HepG2 (cell line): Measurements from ENCODE around the gene TTC32. TPM values are rescaled to one million over a fixed set of nuclear protein-coding genes. Genes with fewer than 3 reads are reported as not detected.

Experiments used
- ETV5 ChIP-seq: IDR thresholded peaks from 2 replicates; pipeline ENCODE4 v1.6.1; 2018; ENCODE audit warnings: missing biosample characterization, missing genetic modification reagents, inconsistent platforms, borderline replicate concordance
- FOXK1 ChIP-seq: sonication (generic); formaldehyde crosslinking; IDR thresholded peaks from 2 replicates; pipeline ENCODE4 v1.4.0; 2020; ENCODE audit warnings: low read depth, missing genetic modification reagents, borderline replicate concordance
- KLF13 ChIP-seq: sonication (generic); formaldehyde crosslinking; IDR thresholded peaks from 2 replicates; pipeline ENCODE4 v1.4.0; 2020; ENCODE audit warnings: mild to moderate bottlenecking, missing genetic modification reagents
- MAZ ChIP-seq, 2 experiments: sonication (generic) in 1 of 2; formaldehyde crosslinking in 1 of 2; IDR thresholded peaks; 2 replicates each; pipeline versions ENCODE4 v1.5.0 to v1.6.1; 2012 to 2020; ENCODE audit warnings: low read depth in 2 of 2, mild to moderate bottlenecking in 2 of 2, borderline replicate concordance in 1 of 2, improper control_type of control experiment in 1 of 2, low read length in 1 of 2, missing genetic modification reagents in 1 of 2, moderate library complexity in 1 of 2
- PAF1 ChIP-seq: IDR thresholded peaks from 2 replicates; pipeline ENCODE4 v1.6.1; 2016; ENCODE audit warnings: missing genetic modification reagents, missing compliant biosample characterization
- PRDM15 ChIP-seq: sonication (generic); formaldehyde crosslinking; IDR thresholded peaks from 2 replicates; pipeline ENCODE4 v1.4.0; 2020; ENCODE audit warnings: missing genetic modification reagents
- REPIN1 ChIP-seq: sonication (generic); formaldehyde crosslinking; IDR thresholded peaks from 2 replicates; pipeline ENCODE4 v1.8.0; 2022; ENCODE audit warnings: missing genetic modification reagents, low read depth, mild to moderate bottlenecking, borderline replicate concordance
- ZFX ChIP-seq: sonication (generic); formaldehyde crosslinking; IDR thresholded peaks from 2 replicates; pipeline ENCODE4 v1.4.0; 2020; ENCODE audit warnings: mild to moderate bottlenecking, low read depth, missing genetic modification reagents, moderate library complexity
- ZNF274 ChIP-seq: sonication (generic); formaldehyde crosslinking; IDR thresholded peaks from 2 replicates; pipeline ENCODE4 v1.5.1; 2020; ENCODE audit warnings: mild to moderate bottlenecking, missing genetic modification reagents
- ZNF350 ChIP-seq: sonication (generic); formaldehyde crosslinking; IDR thresholded peaks from 2 replicates; pipeline ENCODE4 v1.4.0; 2020; ENCODE audit warnings: mild to moderate bottlenecking, low read depth, missing genetic modification reagents, borderline replicate concordance
- ZNF83 ChIP-seq: sonication (generic); formaldehyde crosslinking; IDR thresholded peaks from 2 replicates; pipeline ENCODE4 v1.4.0; 2020; ENCODE audit warnings: missing genetic modification reagents, mild to moderate bottlenecking, borderline replicate concordance
- polyA plus RNA-seq, 8 experiments: library from polyadenylated mRNA; depleted of rRNA in 3 of 8; stranded (reverse) in 7 of 8; unstranded in 1 of 8; fragments of >200 nt; fragmentation: Illumina TruSeq in 4 of 8; extraction: Trizol in 4 of 8; gene quantifications; 2 replicates each; pipeline versions ENCODE4 v1.2.1 to v1.2.3, GENCODE V29; 2011 to 2016; ENCODE audit warnings: low read depth in 4 of 8, missing spikeins in 1 of 8, mixed read lengths in 1 of 8; ENCODE audit not compliant: insufficient read depth in 1 of 8
- total RNA-seq, 5 experiments: library from RNA; depleted of rRNA; stranded (reverse); fragments of >200 nt; fragmentation: Illumina TruSeq; extraction: Trizol; gene quantifications; 2 replicates each; pipeline ENCODE4 v1.2.3, GENCODE V29; 2016; ENCODE audit warnings: low read depth in 1 of 5
- TF ChIP-seq, protein P1 (sequence below): sonication (generic); formaldehyde crosslinking; IDR thresholded peaks from 2 replicates; pipeline ENCODE4 v1.9.0; 2022; ENCODE audit warnings: missing genetic modification reagents, mild to moderate bottlenecking, borderline replicate concordance
- TF ChIP-seq, protein P2 (sequence below): sonication (generic); formaldehyde crosslinking; IDR thresholded peaks from 2 replicates; pipeline ENCODE4 v1.5.0; 2020; ENCODE audit warnings: mild to moderate bottlenecking, missing genetic modification reagents, borderline replicate concordance
- TF ChIP-seq, protein P3 (sequence below), 2 experiments: sonication (generic) in 1 of 2; formaldehyde crosslinking in 1 of 2; IDR thresholded peaks; 2 replicates each; pipeline versions ENCODE4 v1.5.1 to v1.6.1; 2011 to 2020; ENCODE audit warnings: borderline replicate concordance in 1 of 2, low read depth in 1 of 2, low read length in 1 of 2, mild to moderate bottlenecking in 1 of 2, missing genetic modification reagents in 1 of 2, moderate library complexity in 1 of 2

TTC32 gene
- total and polyA plus RNA-seq, 2 of the 13 experiments (the other 11 are each of a cell fraction or from before 2014, with no cell fraction given) = 21.6 to 38.3 TPM

DNA sequence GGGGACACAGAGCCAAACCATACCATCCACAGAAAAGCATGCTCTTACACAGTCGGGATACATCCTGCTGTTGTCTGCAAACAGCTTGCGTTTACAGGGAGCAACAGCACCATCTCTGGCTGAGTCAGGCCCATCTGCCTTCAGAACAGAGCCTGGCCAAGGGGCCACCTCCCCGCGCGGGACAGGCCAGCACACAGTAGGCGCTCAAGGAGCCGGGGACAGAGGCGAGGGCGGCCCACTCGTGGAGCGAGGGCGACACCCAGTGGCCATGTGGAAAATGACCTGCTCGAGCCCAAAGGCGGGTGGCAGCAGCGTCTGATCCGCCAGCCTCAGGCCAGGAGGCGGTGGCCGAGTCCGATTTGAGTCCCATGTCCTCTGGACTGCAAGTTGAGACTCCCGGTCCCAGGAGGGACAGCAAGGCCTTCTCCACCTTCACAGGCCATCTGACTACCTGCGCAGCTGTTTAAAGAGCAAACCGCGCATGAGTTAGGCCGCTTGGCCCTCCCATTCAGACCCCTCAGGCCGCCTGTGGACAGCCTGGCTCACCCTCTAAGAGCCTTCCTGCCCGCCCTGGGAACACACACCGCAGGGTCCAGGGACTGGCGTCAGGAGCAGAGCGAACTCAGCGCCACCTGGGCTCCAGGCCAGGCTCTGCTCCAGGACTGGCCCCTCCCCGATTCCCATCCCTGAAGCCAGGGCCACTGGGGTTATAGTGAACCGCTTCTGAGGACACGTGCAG, 38.3 kb downstream of the TTC32 start (continued):
- TF ChIP-seq REPIN1 (CRISPR knock-in tag) = peak; percentile 74
- TF ChIP-seq ETV5 (CRISPR knock-in tag) = peak; percentile 41; the same call in 1 of the 2 replicates
- no peak for TF ChIP-seq KLF13 (CRISPR knock-in tag)
- TF ChIP-seq, protein P1, sequence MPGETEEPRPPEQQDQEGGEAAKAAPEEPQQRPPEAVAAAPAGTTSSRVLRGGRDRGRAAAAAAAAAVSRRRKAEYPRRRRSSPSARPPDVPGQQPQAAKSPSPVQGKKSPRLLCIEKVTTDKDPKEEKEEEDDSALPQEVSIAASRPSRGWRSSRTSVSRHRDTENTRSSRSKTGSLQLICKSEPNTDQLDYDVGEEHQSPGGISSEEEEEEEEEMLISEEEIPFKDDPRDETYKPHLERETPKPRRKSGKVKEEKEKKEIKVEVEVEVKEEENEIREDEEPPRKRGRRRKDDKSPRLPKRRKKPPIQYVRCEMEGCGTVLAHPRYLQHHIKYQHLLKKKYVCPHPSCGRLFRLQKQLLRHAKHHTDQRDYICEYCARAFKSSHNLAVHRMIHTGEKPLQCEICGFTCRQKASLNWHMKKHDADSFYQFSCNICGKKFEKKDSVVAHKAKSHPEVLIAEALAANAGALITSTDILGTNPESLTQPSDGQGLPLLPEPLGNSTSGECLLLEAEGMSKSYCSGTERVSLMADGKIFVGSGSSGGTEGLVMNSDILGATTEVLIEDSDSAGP (CRISPR knock-in tag) = peak; percentile 92
- TF ChIP-seq, protein P2, sequence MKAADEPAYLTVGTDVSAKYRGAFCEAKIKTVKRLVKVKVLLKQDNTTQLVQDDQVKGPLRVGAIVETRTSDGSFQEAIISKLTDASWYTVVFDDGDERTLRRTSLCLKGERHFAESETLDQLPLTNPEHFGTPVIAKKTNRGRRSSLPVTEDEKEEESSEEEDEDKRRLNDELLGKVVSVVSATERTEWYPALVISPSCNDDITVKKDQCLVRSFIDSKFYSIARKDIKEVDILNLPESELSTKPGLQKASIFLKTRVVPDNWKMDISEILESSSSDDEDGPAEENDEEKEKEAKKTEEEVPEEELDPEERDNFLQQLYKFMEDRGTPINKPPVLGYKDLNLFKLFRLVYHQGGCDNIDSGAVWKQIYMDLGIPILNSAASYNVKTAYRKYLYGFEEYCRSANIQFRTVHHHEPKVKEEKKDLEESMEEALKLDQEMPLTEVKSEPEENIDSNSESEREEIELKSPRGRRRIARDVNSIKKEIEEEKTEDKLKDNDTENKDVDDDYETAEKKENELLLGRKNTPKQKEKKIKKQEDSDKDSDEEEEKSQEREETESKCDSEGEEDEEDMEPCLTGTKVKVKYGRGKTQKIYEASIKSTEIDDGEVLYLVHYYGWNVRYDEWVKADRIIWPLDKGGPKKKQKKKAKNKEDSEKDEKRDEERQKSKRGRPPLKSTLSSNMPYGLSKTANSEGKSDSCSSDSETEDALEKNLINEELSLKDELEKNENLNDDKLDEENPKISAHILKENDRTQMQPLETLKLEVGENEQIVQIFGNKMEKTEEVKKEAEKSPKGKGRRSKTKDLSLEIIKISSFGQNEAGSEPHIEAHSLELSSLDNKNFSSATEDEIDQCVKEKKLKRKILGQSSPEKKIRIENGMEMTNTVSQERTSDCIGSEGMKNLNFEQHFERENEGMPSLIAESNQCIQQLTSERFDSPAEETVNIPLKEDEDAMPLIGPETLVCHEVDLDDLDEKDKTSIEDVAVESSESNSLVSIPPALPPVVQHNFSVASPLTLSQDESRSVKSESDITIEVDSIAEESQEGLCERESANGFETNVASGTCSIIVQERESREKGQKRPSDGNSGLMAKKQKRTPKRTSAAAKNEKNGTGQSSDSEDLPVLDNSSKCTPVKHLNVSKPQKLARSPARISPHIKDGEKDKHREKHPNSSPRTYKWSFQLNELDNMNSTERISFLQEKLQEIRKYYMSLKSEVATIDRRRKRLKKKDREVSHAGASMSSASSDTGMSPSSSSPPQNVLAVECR = peak; percentile 82
- no peak; the same call in 1 of the 2 replicates for TF ChIP-seq ZNF274 (CRISPR knock-in tag)
- TF ChIP-seq PAF1 = no peak
- TF ChIP-seq FOXK1 = 0 out of 2 replicates have a peak, but pooled peaks have one; percentile 41
- TF ChIP-seq ZFX (CRISPR knock-in tag) = peak; percentile 81
- peak; percentile 49; the same call in 1 of the 2 replicates for TF ChIP-seq ZNF83 (CRISPR knock-in tag)
- peak; percentile 40; the same call in 1 of the 2 replicates for TF ChIP-seq PRDM15 (CRISPR knock-in tag)
- TF ChIP-seq, protein P3, sequence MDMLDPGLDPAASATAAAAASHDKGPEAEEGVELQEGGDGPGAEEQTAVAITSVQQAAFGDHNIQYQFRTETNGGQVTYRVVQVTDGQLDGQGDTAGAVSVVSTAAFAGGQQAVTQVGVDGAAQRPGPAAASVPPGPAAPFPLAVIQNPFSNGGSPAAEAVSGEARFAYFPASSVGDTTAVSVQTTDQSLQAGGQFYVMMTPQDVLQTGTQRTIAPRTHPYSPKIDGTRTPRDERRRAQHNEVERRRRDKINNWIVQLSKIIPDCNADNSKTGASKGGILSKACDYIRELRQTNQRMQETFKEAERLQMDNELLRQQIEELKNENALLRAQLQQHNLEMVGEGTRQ (IDR thresholded peaks at IDR 0.05; ENCODE audit: low read depth, low read length) = no peak
- TF ChIP-seq, protein P3 (CRISPR knock-in tag; IDR thresholded peaks at IDR 0.05; ENCODE audit: borderline replicate concordance) = no peak
- no peak for TF ChIP-seq MAZ (IDR thresholded peaks at IDR 0.05; ENCODE audit: borderline replicate concordance, low read depth, low read length)
- TF ChIP-seq MAZ (CRISPR knock-in tag; IDR thresholded peaks at IDR 0.05; ENCODE audit: low read depth) = peak; percentile 84
- peak; percentile 90 for TF ChIP-seq ZNF350
